HAP-1 (cell line): Measurements from ENCODE around the gene ARL2BP.

Experiments
- DNase-seq, 2 experiments: peaks; one replicate each; pipeline ENCODE4 v3.0.0-alpha.2; 2016 to 2020; ENCODE audit warnings: low spot score in 2 of 2
- H3K27me3 ChIP-seq: fragments of 250-450 bp; sonication (Bioruptor Pico); 2 replicates; pipeline ENCODE4 v1.5.1; 2020; ENCODE audit warnings: low read depth, mild to moderate bottlenecking, moderate library complexity
- H3K36me3 ChIP-seq: fragments of 250-450 bp; sonication (Bioruptor Pico); replicated peaks from 2 replicates; pipeline ENCODE4 v1.5.1; 2020; ENCODE audit warnings: mild to moderate bottlenecking
- H3K4me1 ChIP-seq: fragments of 250-450 bp; sonication (Bioruptor Pico); 2 replicates; pipeline ENCODE4 v1.5.1; 2020; ENCODE audit warnings: mild to moderate bottlenecking
- H3K4me3 ChIP-seq: fragments of 250-450 bp; sonication (Bioruptor Pico); 2 replicates; pipeline ENCODE4 v1.5.1; 2020; ENCODE audit warnings: mild to moderate bottlenecking, moderate library complexity
- H3K9me3 ChIP-seq: fragments of 250-450 bp; sonication (Bioruptor Pico); 2 replicates; pipeline ENCODE4 v1.5.1; 2020; ENCODE audit warnings: mild to moderate bottlenecking, moderate library complexity
- in situ Hi-C: fragments of 300-500 bp; cut with MboI; formaldehyde crosslinking; loops from 3 replicates; pipeline ENCODE4 v1.14.3; 2020; ENCODE audit warnings: low sequenced_read_pairs, inconsistent platforms, mixed read lengths

ARL2BP gene

DNA sequence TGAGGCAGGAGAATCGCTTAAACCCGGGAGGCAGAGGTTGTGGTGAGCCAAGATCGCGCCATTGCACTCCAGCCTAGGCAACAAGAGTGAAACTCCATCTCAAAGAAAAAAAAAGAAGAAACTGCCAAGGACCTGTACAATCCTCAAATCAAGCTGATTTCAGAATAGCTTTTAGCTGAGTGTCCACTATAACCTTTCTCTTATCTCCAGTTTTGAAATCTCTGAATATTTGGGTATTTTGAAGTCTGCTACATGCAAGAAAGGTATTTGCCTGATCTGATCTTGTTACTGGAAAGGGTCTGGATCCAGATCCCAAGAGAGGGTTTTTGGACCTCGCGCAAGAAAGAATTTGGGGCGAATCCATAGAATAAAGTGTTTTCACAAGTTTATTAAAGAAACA lies 19.1 kb upstream of the ARL2BP start:
- Histone ChIP-seq H3K36me3 (peaks cover 71% of the 10 kb centered on the region), H3K27me3 (no peaks in the 10 kb centered on the region), H3K4me3 (no peak overlapping the region), H3K9me3 (no peaks in the 10 kb centered on the region), H3K4me1 (no peaks in the 10 kb centered on the region)
- DNase-seq, result no peak
- in situ Hi-C loops, result no loop called here

DNA sequence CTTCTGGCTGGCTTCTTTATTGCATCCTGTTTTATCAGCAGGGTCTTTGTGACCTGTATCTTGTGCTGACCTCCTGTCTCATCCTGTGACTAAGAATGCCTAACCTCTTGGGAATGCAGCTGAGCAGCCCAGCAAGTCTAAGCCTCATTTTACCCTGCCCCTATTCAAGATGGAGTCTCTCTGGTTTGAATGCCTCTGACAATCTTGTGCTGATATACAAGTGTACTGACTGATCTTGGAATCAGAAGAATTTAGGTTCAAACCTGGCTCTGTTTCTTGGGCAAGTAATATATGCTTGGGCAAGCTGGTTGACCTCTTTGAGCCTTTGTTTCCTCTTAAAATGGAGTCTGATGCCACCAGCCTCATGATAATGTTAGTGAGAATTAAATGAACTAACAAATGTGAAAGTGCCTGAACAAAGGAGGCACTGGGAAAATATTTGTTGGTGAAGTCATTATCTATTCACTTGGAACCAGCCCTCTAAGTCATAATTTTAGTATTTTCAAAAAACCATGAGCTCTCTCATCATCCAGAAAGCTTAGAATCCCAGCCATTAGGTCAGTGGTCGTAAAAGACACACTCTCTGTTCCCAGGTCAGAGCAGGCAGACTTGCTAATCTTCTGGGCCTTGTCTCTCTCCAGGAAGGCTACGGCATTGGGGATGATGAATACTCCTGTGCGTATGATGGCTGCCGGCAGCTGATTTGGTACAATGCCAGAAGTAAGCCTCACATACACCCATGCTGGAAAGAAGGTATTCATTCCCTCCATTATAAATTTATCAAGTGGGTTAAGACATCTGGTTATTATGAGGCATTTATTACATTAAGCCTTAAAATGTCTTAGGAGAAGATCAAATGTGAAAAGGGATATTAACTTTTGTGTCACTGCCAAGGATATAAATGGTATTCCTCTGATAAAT lies 18.1 kb upstream of the ARL2BP start:
- DNase-seq, result no peak
- Histone ChIP-seq H3K4me1 (no peaks in the 10 kb centered on the region), H3K36me3 (peaks cover 71% of the 10 kb centered on the region), H3K4me3 (no peak overlapping the region), H3K9me3 (no peaks in the 10 kb centered on the region), H3K27me3 (no peaks in the 10 kb centered on the region)
- in situ Hi-C loops, result no loop called here

DNA sequence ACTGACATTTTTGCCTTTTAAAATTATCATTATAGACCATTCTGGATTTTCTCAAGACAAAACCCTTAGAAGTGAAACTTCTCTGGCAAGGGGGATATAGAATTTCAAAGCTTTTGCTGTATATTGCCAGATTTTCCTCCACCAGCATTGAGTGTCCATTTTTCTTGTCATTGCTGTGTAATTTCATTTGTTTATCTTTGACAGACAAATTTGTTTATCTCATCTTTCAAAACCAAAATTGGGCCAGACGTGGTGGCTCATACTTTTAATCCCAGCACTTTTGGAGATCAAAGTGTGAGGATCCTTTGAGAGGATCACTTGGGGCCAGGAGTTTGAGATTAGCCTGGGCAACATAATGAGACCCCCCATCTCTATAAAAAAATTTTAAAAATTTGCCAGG lies 16.0 kb upstream of the ARL2BP start:
- in situ Hi-C loops, result no loop called here
- peaks cover 67% of the 10 kb centered on the region for H3K36me3 ChIP-seq
- no peaks in the 10 kb centered on the region for H3K4me1 ChIP-seq
- no peak overlapping the region for H3K4me3 ChIP-seq
- DNase-seq, result no peak
- H3K9me3 ChIP-seq, result no peaks in the 10 kb centered on the region
- no peaks in the 10 kb centered on the region for H3K27me3 ChIP-seq

DNA sequence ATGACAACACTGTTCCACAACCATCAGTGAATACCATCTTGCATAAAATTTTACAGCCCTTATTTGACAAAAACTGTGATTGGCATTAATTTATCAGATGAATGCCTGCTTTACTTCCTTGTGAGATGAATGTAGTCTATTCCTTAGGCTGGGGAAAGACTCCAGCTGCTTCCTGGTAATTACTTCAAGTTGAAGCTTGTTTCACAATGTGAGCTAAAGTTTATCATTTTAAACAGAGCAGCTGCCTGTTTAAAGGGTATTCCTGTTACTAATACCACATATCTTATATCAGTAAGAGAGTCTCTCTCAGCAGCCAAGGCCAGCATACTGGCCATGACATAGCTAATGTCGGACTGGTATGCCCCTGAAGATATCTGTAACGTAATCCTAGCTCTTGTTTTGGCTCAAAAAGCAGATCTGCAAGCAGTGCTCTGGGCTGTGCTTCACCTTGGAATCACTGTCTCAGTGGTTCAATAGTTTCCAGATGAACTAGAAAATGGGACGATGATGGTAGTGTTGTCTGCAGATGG lies 13.2 kb upstream of the ARL2BP start:
- Histone ChIP-seq H3K4me3 (no peak overlapping the region), H3K4me1 (no peaks in the 10 kb centered on the region), H3K9me3 (no peaks in the 10 kb centered on the region), H3K36me3 (peaks cover 70% of the 10 kb centered on the region), H3K27me3 (no peaks in the 10 kb centered on the region)
- in situ Hi-C loops, result no loop called here
- no peak for DNase-seq

DNA sequence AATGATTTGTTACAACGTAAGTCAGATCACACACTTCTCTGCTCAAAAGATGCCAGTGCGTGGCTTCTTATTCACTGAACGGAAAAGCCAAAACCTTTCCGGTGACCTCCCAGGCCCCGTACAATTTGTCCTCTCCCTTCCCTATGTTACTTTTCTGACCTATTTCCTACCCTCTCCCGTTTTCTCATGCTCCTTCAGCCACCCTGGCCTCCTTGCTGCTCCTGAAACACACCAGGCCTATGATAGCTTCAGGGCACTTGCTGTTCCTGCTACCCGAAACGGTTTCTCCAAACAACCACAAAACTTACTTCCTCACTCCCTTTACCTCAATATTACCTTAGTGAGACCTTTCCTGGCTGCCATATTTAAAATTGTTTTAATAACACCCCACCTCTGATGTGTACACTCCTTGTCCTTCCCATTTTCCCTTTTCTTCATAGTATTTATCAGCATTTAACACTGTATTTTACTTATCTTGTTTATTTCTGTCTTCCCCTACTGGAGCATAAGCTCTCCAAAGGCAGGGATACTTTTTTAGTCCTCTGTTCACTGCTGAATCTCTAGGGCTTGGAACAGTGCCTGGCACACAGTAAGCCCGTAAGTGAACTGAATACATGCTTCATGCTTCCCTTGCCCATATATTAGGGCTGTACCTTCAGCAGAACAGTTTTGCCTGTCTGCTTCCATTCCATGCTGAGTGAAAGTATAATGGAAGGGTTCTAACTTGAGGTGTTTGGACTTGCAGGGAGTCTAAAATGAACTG lies 10.9 kb upstream of the ARL2BP start:
- Histone ChIP-seq H3K9me3 (no peaks in the 10 kb centered on the region), H3K4me1 (no peaks in the 10 kb centered on the region), H3K4me3 (no peak overlapping the region), H3K27me3 (no peaks in the 10 kb centered on the region), H3K36me3 (peaks cover 58% of the 10 kb centered on the region)
- in situ Hi-C loops, result no loop called here
- no peak for DNase-seq

DNA sequence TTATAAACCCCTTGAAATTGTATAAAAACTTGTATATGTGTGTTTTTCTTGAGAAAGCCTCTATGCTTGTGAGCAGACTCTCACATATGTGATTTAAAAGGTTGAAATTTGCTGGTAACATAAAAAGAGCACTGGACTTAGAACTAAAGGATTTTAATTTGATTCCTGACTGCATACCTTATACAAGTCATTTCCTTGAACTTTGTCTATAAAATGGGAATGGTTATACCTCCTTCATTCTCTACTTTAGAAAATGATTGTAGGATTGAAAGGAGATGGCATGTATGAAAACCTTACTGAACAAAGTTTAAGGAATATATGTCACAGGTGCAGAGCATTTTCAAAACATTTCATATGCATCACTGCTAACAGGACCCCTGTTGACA lies 10.4 kb upstream of the ARL2BP start:
- no peaks in the 10 kb centered on the region for H3K4me1 ChIP-seq
- H3K4me3 ChIP-seq, result no peak overlapping the region
- no peaks in the 10 kb centered on the region for H3K9me3 ChIP-seq
- in situ Hi-C loops, result no loop called here
- DNase-seq, result no peak
- peaks cover 62% of the 10 kb centered on the region for H3K36me3 ChIP-seq
- H3K27me3 ChIP-seq, result no peaks in the 10 kb centered on the region

DNA sequence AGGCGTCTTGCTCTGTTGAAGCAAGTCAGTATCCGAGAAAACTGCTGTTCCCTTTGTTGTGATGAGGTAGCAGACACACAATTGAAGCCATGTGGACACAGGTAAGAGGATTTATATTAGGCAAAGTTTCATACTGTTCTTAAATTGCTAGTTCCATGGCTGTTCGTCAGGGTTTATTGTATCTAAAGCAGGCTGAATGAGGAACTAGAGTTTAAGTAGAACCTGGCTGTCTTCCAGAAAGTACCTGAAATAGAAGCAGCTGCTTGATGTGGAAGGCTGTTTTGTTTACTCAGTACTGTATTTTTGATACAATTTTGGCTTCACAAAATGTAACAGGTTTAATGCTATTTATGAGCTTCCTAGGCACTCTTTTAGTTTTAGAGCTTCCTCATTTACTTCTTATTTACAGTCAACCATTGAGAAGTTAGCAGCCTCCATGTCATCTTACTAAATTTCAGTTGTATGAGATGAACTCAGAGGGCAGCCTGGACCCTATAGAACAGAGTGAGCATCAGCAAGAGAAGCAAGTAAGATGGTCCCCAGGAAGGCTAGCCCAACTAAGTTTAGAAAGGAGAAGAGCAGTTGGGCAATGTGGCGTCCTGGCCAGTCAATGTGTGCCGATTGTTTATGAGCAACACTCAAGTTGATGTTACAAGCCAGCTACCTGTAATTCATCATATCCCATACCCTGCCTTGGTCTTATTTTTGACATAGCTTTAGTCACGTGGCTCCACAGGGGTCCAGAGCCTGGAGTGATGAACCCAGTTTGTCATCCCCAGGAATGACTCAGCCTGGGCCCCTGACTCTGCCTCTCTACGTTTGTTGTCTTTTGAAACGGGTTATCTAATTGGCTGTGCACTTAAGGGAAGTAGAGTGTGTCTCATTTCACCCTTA lies 9.7 kb upstream of the ARL2BP start:
- in situ Hi-C loops, result no loop called here
- Histone ChIP-seq H3K4me1 (no peaks in the 10 kb centered on the region), H3K36me3 (peaks cover 61% of the 10 kb centered on the region), H3K27me3 (no peaks in the 10 kb centered on the region), H3K4me3 (no peak overlapping the region), H3K9me3 (no peaks in the 10 kb centered on the region)
- no peak for DNase-seq

DNA sequence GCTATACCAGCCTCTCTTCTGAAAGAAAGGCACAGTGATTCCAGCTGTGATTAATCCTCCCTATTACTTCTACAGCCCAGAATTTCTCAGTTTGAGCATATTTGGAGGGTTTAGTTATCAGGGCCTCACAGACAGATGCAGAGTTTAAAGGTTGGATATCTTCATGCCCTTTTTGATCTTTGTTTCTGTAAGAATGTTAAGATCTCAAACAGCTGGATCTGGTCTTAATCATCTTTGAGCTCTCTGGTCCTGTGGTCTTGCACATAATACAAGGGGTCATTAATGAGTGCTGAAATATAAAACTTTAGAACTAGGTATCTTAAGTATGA lies 9.1 kb upstream of the ARL2BP start:
- peaks cover 58% of the 10 kb centered on the region for H3K36me3 ChIP-seq
- H3K4me1 ChIP-seq, result no peaks in the 10 kb centered on the region
- H3K9me3 ChIP-seq, result no peaks in the 10 kb centered on the region
- in situ Hi-C loops, result no loop called here
- no peak overlapping the region for H3K4me3 ChIP-seq
- no peak for DNase-seq
- no peaks in the 10 kb centered on the region for H3K27me3 ChIP-seq

DNA sequence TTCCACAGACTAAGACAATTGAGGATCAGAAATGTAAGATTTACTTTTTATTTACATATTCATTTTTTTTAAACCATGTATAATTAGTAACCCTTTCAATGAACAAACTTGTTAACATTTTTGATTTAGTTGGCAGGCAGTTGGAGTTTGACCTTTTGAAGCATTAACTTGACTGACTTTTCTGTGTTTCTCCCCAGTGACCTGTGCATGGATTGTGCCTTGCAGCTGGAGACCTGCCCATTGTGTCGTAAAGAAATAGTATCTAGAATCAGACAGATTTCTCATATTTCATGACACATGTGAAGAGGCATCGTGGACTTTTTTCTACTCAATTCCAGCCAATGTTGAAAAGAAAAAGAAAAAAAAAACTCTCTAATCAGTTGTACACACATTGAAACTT lies 6.4 kb upstream of the ARL2BP start:
- in situ Hi-C loops, result no loop called here
- H3K9me3 ChIP-seq, result no peaks in the 10 kb centered on the region
- H3K4me1 ChIP-seq, result no peaks in the 10 kb centered on the region
- no peak for DNase-seq
- no peaks in the 10 kb centered on the region for H3K27me3 ChIP-seq
- peaks cover 32% of the 10 kb centered on the region for H3K36me3 ChIP-seq
- no peak overlapping the region for H3K4me3 ChIP-seq

DNA sequence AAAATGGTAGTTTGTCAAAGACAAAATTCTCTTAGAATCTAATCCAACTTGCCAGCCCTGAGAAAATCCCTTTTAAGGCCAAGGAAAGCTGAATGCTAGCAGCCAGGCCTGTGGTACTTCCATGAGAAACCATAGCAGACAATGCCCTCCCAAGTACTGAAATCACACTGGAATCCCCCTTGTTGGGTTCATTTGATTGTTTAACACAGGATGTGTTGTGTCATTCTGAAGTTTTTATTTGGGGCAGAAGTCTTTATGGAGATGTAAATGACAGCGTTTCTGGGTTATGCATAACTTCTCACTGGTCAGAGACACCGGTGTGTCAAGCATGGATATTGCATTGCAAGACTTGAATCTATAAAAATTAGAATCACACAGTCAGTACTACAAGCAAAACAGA lies 6.0 kb upstream of the ARL2BP start:
- H3K36me3 ChIP-seq, result peaks cover 32% of the 10 kb centered on the region
- in situ Hi-C loops, result no loop called here
- no peaks in the 10 kb centered on the region for H3K27me3 ChIP-seq
- peaks cover under 1% of the 10 kb centered on the region; the same call in 1 of the 2 replicates for H3K4me1 ChIP-seq
- H3K4me3 ChIP-seq, result no peak overlapping the region
- no peaks in the 10 kb centered on the region for H3K9me3 ChIP-seq
- DNase-seq, result no peak

DNA sequence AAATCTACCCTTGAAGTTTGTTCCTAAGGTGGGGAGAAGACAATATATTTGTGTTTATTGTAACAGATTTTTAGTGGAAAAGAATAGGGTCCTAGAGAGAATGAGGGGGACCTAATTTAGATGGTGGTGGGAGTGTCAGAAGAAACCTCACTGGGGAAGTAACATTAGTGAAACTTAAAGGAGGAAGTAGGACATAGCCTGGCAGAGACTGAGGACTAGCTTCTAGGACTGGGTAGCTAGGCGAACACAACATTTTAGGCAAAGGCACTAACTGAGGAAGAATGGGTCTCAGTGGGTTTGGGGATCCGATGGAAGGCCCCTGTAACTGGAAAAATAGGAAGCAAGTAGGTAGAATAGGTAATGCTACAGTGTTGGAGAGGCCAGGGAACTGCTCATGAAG lies 4.2 kb upstream of the ARL2BP start:
- DNase-seq, result no peak
- no peak overlapping the region for H3K4me3 ChIP-seq
- no peaks in the 10 kb centered on the region for H3K9me3 ChIP-seq
- peaks cover 7% of the 10 kb centered on the region for H3K4me1 ChIP-seq
- no peaks in the 10 kb centered on the region for H3K27me3 ChIP-seq
- H3K36me3 ChIP-seq, result peaks cover 22% of the 10 kb centered on the region
- in situ Hi-C loops, result no loop called here

DNA sequence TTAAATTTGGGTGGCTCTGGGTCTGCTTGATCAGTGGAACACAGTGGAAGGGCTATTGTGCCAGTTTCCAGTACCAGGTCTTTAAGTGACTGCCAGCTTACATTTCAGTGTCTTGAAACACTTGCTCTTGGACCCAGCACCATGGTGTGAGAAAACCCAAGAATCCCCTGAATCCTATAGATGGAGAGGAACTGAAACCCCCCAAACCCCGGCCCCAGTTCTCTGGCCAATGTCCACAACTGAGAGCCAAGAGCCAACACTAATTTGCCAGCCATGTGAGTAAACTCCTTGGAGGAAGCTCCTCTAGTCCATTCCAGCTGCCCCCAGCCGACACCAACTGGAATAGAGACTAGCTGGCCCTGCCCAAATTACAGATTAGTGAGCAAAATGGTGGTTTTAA lies 2.4 kb upstream of the ARL2BP start:
- in situ Hi-C loops, result no loop called here
- Histone ChIP-seq H3K4me3 (no peak overlapping the region), H3K27me3 (no peaks in the 10 kb centered on the region), H3K9me3 (no peaks in the 10 kb centered on the region), H3K4me1 (peaks cover 11% of the 10 kb centered on the region), H3K36me3 (peaks cover 23% of the 10 kb centered on the region)
- no peak for DNase-seq

DNA sequence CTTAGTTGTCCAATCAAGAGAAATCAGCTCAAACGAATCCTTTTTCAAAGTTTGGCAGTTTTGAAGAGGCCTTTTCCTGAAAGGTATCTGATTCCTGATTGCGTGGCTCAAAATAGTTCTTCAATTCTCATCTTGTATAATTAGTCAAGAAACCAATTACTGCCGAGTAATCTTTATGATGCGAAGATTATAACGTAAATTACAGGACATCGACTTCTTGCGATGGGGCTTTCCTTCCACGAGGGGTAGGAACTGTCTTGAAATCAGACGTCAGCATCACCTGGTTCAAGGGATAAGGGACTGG lies 644 bp upstream of the ARL2BP start:
- Histone ChIP-seq H3K36me3 (peaks cover 24% of the 10 kb centered on the region), H3K27me3 (no peaks in the 10 kb centered on the region), H3K4me3 (peak overlapping the region; percentile 76), H3K4me1 (peaks cover 11% of the 10 kb centered on the region), H3K9me3 (no peaks in the 10 kb centered on the region)
- in situ Hi-C loops, result no loop called here
- DNase-seq, result no peak
